GM15510 (cell line): ENCODE data around the gene FANCE.
A peak's percentile ranks its signal among the peaks of the same experiment; 100 is the strongest.

Experiments used
- POLR2A ChIP-seq: IDR thresholded peaks from 3 replicates; pipeline ENCODE4 v1.6.1; 2011; ENCODE audit warnings: borderline replicate concordance; ENCODE audit not compliant: insufficient read length; ENCODE audit errors: extremely low read depth

FANCE gene

GRCh38 chr6:35448191-35448590, 3.9 kb upstream of the FANCE start:
- TF ChIP-seq POLR2A: no peak

DNA sequence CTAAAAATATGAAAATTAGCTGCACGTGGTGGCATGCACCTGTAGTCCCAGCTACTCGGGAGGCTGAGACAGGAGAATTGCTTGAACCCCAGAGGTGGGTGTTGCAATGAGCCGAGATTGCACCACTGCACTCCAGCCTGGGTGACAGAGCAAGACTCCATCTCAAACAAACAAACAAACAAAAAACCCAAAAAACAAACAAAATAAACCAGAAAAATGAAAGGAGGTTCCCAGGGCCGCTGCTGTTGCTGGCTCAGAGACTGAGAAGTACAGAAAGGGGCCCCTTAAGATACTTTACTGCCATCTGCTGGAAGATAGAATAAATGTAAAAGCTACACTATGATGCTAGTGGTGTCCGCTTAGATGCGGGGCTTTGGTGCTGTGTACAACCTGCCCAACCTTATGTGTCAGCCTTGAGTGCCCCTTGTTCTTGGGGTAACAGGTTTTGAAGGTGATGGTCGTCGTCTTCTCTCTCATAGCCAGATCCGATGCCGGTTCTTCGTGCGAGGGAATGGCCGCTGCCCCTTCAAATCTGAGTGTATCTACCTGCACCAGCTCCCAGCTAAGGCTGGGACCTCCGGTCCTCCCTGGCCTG, 2.8 kb upstream of the FANCE start:
- TF ChIP-seq POLR2A: no peak

- TF ChIP-seq POLR2A: no peak
These were observed 570 bp upstream of the FANCE start for GRCh38 chr6:35451354-35452182.

DNA sequence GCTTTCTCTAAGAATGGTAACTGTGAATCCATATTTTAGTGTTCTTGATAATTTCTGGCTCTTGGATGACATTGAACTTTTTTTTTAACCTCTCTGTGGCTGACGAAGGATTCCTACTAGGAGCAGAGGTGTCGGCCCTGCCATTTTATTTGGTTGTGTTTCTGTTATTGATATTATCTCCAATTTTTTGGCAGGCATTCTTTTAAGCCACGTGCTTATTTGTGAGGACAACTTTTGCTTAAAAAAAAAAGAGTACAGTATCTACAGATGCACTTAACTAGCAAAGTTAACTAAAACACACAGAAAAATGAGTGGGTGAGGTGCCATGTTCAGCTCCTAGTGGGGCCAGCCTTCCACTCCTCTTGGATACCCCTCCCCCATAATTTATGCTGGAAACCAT, 1.1 kb downstream of the FANCE start:
- TF ChIP-seq POLR2A: no peak

- no peak for TF ChIP-seq POLR2A
These were observed 2.4 kb downstream of the FANCE start for GRCh38 chr6:35454391-35455110.

- no peak for TF ChIP-seq POLR2A
These were observed 5.8 kb downstream of the FANCE start for GRCh38 chr6:35457907-35458306.

- no peak for TF ChIP-seq POLR2A
These were observed 9.1 kb downstream of the FANCE start for GRCh38 chr6:35461270-35461669.

GRCh38 chr6:35463292-35463691, 11.2 kb downstream of the FANCE start:
- no peak for TF ChIP-seq POLR2A

- no peak for TF ChIP-seq POLR2A
These were observed 13.5 kb downstream of the FANCE start for GRCh38 chr6:35465646-35466045.

- TF ChIP-seq POLR2A: peak; percentile 100
These were observed 16.2 kb downstream of the FANCE start, which contains the start of gene RPL10A for GRCh38 chr6:35468181-35468979. TSS of gene RPL10A (plus strand) at chr6:35468401. CDS start at chr6:35468435, 34 bp downstream.

GRCh38 chr6:35468980-35469750, 17.0 kb downstream of the FANCE start:
- no peak for TF ChIP-seq POLR2A

DNA sequence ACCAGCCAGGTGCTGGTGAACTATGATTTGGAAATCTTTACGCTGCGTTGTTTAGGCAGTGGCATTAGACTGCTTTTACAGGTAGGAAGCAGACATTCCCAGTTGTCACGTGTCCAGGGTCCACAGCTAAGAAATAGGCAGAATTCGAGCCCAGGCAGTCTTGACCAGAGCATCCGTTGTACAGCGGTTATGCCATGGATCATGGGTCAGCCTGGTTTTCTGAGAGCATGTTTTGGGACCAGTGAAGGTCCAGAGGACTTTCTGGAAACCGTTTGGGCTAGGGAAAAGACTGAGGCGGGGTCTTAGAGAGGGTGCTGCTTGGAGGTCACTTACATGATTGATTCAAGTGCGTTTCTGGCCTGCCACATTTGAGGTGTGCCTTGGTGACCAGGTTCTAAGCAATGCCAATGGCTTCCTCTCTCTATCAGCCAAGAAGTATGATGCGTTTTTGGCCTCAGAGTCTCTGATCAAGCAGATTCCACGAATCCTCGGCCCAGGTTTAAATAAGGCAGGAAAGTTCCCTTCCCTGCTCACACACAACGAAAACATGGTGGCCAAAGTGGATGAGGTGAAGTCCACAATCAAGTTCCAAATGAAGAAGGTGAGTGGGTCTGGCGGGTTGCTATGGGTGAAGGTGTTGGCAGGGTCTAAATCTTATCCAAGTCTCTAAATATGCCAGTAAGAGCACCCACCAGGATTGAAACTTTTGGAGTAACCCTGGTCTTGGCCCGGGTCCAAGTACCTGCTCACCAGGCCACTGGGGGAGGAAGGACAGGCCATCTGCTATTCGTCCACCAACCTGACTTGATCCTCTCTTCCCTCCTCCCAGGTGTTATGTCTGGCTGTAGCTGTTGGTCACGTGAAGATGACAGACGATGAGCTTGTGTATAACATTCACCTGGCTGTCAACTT, 17.9 kb downstream of the FANCE start:
- no peak for TF ChIP-seq POLR2A

- TF ChIP-seq POLR2A: no peak
These were observed 18.6 kb downstream of the FANCE start for GRCh38 chr6:35470663-35471120.
